ENCODE results near the gene NUPR1.

- TF ChIP-seq EP300 (IDR thresholded peaks at IDR 0.05; ENCODE audit: borderline replicate concordance) (no peak), YY1 (IDR thresholded peaks at IDR 0.05; ENCODE audit: low read depth) (no peak), NFIC (IDR thresholded peaks at IDR 0.05) (no peak), FOXM1 (IDR thresholded peaks at IDR 0.05; ENCODE audit: borderline replicate concordance, low read depth) (no peak), EGR1 (IDR thresholded peaks at IDR 0.05) (no peak), USF1 (IDR thresholded peaks at IDR 0.05) (no peak), MAX (IDR thresholded peaks at IDR 0.05) (no peak), TAF1 (IDR thresholded peaks at IDR 0.05; ENCODE audit: low read depth) (no peak), CREB1 (IDR thresholded peaks at IDR 0.05; ENCODE audit: low read depth) (no peak), CEBPB (IDR thresholded peaks at IDR 0.05) (no peak), RAD21 (IDR thresholded peaks at IDR 0.05; ENCODE audit: low read depth) (no peak)
Measured at GRCh38 chr16:28556914-28557320, 18.1 kb upstream of the NUPR1 start.
